DMS153 treated with DMSO at 0.1 percent for 48 hours (cell line): ENCODE results near the gene THBD.
A peak's percentile ranks its signal among the peaks of the same experiment; 100 is the strongest.

Experiments used
- DNase-seq: peaks from one replicate; lab custom pipeline; 2025; ENCODE audit not compliant: unreplicated experiment; lab: John Stamatoyannopoulos, UW

The THBD gene

DNA sequence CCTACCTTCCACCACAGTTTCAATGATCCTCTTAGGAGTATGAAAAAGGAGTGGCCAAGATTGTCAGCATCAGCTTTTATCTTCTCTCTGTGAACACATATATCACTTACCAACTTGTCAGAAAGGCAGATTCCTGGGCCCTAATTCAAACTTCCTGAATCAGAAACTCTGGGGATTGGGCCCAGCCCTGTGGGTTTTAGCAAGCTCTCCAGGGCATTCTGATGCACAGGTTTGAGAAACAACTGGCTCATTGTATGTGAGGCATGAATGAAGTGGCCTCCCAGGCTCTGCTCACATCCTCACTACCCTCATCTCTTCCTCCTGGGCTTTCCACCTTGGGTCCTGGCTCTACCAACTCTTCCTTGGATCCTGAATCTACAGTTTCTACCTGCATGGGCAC lies 13.2 kb upstream of the THBD start:
- no peak for DNase-seq

DNA sequence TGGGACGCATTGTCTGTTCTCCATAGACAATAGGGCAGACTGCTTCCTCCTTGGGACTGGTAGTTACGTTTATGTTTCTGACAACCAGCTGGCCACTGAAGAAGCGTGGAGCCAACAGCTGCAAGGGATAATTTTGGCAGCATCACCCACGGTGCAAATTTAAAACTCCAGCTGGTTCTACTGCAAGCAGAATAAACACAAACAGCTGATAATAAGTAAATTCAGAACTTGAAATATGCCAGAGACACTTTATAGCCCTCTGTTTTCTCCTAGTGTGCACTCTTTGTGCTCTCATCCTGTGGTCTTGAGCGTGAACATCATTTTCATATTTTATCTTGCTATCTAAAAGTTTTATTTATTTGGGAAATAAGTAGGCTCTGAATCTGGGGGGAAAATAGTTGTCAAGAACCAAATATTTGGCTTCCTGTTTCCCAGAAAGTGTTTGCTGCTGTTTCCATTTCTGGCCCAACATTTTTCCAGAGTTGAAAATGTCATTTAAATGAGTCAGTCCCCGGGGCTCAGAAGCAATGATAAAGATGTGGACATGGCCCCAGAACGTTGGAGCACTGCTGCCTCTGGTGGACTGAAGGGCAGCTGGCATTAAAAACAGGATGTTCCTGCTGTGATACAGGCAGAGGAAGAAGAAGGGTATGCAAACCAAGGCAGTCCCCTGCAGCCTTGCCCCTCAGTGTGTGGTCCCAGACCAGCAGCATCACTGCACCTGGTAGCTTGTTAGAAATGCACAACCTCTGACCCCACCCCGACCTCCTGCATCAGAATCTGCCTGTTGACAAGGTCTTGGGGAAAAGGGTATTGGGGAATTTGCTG lies 12.5 kb upstream of the THBD start:
- no peak for DNase-seq

DNA sequence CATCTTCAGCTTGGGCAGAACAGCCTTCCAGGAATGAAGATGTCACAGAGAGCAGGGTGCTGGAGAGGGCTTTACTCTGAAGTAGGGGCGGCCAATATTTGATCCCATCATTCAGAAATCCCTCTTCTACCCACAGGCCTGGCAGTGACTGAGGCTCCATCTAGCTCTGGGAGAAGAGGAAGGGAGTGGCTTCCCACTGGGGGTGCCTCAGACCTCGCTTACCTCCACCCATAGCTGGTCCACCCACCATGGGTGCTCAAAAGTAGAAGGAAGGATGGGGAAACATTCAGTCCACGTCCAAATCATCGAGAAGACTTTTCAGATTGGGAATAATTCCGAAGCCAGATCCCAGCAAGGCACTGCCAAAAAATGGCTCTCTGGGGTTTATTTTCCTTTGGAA lies 11.8 kb upstream of the THBD start:
- no peak for DNase-seq

DNA sequence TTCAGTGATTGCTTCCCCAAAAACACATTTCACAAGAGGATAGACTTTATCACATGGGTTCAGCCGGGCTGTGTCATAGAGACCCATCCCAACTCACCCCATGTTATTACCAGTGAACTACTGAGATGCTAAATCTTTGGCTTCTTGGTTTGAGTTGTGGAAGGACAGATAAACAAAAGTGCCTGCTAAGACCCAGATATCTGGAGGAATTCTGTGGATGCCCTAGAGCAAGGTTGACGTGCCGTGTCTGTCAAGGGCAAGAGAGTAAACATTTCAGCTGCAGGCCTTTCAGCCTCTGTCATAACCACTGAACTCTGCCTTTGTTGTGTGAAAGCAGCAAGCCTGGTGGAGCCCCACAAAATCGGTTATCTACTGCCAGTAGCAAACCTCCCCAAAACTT lies 11.2 kb upstream of the THBD start:
- DNase-seq: no peak

DNA sequence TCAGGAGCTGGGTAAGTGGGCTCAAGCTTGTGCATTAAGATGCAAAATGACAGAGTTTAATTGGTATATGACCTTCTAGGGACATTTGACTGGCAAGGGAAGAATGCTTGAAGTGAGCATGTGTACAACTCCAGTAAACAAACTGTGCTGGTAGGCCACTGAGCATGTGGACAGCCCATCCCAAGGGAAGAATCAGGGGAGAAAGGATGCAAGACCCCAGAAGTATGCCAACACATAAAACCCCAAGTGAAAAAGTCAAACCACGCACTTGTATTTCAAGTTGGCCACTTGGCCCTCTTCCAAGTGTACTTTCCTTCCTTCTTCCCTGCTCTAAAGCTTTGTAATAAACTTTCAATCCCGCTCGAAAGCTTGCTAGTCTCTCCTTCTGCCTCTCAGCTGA lies 10.4 kb upstream of the THBD start:
- DNase-seq: no peak

DNA sequence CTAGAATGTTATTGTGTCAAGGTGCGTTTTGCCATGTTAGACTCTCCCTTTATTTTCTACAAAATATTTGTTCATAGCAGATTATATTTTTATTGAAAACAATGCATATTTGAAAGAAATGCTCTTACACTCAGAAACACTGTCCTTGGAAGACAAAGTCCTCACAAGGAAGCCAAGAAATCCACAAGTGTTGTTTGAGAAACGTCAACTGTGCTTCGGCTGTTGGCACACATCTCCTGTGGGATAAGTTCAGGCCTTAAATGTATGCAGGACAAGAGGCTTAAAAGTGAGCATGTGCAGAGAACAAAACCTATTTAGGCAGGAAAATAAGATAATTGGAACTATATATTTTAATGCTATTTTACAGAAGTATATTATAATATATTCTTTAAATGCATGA lies 9.5 kb upstream of the THBD start:
- no peak for DNase-seq

DNA sequence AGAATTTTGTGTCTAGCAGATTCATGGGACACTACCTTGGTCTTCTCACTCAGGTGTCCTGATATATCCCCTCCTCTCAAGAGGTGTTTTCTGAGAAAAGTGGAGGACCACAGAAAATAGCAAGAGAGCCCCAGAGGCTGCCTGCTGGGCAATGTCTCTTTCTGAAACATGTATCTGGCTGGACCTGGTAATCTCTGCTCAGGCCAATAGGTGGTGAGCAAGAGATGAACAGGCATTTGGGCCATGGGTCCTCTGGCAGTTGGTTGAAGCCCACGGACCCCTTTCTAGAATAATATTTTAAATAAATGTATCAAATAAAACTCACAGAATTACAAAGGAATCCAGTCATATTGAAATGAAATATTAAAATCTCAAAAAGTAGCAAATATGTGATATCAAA lies 8.8 kb upstream of the THBD start:
- DNase-seq: no peak

DNA sequence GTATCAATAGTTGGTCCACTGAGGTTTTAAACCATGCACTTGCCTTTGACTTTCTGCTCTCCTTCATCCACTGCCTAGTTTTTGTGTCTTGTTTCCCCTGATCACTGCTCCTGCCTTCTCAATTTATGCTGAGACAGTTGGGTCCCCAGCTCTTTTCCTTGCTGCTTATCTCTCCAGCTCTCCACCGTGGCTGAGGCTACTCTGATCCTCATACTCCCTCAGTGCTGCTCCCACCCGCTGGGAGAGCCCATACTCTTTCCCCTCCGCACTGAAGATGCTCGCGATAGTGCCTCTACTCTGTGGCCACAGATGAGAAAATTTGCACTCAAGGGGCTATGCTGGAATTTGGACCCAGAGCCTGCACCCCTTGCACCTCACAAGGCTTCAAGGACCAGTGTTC lies 3.4 kb upstream of the THBD start:
- DNase-seq: no peak

DNA sequence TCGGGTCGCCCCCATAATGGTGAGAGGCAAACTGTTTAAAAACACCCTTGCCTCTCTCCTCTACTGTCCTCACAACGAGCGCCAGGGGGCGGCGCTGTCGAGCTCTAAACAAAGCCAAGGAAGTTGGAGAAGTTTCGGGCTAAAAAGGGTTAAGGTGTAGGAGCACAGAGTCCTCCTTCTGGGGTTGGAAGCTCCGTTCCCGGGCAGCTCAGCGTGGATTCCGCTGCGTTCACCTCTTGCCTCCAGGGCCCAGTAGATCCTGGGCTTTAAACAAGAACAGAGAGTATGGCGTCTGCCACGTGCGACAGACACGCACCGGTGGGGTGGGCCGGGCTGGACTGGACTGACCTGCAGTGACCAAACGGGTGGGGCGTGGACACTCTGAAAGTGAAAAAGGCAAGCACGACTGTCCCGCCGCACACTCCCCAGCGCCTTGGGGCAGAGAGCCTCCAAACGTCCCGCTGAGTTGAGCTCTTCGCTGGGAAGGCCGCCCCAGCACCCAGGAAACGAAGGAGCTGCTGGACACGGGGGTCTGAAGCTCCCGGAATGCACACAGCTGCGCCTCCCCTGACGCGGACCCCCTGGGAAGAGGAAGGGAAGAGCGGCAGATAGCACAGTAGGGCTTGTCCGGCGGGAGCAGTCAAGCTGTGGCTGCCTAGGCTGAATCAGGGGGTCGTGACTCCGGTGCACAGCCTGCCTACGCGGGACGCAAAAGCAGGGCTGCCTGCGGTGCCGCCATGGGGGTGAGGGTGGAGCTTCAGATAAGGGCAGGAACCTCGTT lies 1.6 kb upstream of the THBD start:
- no peak for DNase-seq

DNA sequence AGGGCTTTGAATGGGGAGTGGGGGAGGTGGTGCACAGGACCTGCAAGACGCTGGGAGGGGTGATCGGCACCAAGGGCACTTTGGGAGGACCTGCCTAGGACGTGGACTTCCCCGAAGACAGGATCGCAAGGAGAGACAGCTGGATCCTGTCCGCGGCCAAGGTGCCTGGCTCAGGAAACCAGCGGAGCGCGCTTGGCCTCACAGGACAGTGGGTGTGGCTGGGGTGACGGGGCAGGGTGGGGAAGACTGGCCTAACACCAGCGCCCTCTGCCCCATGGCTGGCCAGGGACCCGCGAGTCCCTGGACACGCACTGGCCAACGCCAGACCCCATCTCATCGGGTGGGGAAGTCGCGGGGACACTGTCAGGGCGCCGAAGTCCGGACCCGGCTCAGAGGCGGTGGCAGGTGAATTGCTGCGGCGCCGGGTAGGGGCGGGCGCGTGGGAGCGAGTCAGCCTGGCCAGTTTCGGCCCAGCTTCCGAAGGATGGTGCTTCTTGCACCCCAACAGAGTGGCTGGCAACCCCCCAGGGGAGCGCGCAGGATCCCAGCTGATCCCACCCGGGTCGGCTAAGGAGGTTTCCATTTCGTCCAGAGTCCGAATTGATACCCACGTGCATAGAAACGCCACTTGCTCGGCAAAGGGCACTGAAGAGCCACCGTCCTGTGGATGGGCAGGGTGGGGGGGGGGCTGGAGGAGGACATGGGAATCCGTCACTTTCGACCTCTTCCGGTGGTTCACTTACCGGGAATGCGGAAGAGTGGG lies 785 bp upstream of the THBD start:
- no peak for DNase-seq

DNA sequence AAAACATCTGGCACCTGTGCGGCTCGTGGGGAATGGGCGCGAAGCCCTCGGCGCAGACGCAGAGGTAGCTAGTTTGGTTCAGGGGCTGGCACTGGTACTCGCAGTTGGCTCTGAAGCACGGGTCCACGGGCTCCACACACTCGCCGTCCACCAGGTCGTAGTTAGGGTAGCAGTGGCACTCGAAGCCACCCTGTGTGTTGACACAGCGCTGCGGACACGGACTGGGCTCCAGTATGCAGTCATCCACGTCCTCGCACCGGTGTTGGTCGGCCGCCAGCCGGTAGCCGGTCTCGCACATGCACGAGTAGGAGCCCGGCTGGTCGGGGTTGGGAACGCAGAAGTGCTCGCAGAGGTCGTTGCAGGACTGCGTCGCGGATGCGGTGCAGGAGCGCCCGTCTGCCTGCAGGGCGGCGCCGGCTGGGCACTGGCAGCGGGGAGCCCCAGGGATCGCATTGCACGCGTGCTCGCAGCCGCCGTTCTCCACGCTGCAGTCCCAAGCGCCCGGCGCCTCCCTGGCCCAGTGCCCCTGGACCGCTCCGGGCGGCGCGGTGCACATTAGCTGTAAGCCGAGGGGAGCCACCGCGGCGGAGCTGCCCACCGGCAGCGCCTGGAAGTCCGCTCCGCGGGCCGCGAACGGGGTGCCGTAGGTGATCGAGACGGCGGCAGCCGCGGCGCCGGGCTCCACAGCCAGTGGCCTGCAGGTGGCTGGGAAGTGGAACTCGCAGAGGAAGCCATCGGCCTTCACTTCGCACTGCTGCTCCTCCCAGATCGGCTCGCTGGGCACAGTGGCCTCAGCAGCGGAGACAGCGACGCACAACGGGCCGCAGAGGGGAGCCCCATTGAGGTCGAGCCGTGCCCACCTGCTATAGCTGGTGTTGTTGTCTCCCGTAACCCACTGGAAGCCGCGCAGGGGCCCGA lies 930 bp downstream of the THBD start:
- DNase-seq: peak; percentile 42

DNA sequence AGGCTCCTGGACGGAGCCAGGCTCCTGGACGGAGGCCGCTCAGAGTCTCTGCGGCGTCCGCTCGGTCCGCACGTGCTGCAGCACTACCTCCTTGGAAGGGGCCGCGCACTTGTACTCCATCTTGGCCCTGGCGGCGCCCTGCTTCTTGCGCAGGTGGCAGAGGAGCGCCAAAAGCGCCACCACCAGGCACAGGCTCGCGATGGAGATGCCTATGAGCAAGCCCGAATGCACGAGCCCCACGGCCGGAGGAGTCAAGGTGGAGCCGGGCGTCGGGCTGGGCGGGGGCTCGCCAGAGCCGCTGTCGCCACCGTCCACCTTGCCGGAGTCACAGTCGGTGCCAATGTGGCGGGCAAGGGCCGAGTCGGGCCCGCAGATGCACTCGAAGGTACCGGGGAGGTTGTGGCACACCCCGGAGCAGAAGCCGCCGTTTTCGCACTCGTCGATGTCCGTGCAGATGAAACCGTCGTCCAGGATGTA lies 1.7 kb downstream of the THBD start:
- DNase-seq: no peak

DNA sequence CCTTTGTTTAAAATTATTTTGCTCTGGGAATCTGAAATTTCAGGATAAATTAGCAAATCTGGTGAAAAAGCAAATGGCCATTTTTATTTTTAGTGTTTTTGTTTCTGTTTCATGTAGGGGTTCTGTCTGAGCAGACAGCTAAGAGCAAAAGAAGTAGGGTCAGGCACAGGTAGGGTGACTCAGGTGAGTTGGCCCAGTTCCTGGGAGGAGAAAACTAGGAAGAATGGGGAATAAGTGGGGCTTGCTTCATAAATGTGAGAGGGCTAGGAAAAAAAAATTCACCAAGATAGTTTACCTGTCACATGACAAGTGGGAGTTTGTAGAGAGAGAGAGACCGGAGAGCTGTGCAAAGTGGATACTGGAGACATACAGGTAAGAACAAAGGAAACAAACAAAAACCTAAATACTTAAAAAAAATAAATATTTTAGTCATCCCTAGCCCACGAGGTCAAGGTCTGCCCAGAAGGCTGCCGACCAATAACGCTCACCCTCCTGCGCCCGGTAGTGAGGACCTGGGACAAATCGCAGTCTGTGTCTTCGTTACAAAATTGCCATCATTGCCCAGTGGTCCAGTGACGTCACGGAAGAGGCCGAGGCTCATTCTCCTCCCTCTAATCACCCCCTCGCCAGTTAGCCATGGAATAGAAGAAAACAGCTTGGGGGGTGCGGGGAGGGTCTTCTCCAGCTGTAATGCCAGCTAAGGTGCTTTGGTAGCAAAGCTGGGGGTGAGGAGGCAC lies 2.3 kb downstream of the THBD start:
- DNase-seq: no peak

DNA sequence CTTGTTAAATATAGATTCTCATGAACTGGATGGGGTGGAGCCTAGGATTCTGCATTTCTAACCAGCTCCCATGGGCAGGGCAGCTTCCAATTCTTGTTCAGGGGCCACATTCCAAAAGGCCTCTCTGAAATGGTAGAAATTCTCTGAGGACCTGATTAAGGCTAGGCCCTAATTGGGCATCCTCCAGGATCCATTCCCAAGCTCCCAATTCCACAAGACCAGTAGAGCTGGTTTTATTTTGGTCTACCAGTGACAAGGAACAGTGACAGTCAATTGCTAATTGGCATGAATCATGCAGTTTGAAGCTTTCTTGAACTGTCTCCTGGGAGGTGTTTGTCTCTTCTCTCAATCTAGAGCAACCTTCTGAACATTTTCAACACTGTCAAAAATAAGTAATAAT lies 3.0 kb downstream of the THBD start:
- no peak for DNase-seq

DNA sequence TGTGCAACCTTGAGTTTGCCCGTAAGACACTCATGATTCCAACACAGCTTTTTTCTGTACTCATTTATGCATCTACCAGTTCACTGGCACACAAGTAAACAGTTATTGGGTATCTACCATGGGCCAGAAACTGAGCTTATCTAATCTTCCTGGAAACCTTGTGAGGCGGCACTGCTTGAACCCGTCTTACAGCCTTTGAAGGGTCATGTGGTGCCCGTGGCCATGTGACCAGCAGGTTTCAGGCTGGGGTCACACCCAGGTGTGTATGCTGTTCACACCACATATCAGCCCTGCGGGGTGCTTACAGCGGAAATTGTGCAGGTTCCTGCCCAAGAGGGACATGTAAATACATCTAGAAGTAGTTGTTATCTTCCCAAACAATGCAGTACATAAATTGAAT lies 6.1 kb downstream of the THBD start:
- DNase-seq: no peak

DNA sequence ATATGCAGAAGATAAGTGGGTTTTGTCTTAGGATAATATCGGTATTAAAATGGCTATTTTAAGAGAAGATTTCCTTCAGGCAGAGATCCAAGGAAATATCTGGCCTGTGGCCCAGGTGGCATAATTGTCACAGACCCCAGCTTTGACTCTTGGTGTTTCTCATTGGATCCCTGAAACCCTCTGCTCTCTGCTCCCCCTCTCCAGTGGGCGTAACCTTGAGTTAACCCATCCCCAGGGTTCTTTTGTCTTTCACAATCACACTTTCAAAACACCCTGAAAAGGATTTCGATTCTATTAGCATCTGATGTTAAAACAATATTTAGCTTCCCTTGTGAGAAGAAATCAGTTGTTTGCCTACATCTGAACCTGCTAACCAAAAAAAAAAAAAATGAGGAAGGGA lies 7.2 kb downstream of the THBD start:
- no peak for DNase-seq

DNA sequence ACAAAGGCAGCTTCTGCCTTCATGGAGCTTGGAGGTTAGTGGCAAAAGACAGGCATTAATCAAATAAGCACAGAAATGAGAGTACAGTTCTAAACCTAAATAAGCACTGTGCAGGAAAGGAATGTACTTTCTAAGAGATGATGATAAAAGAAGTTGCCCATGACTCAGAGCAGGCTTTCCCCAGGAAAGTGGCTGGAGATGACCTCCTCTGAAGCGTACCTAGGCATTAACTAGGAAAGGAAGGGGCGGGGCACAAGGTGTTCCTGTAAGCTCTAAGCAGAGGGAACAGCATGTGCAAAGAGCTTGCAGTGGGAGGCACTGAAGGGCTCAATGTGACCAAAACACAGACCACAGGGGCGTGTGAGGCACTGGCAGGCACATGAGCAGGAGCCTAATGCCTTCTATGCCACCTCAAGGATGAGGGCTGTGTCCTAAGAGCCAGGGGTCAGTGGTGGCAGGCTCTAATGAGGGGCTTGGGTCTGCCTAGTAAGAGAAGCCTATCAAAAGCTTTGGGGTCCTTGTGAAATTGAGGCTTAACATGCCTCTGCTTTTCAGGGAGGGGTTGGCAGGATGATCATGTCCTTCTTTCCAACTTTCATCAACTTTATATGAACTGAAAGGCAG lies 9.5 kb downstream of the THBD start:
- no peak for DNase-seq

DNA sequence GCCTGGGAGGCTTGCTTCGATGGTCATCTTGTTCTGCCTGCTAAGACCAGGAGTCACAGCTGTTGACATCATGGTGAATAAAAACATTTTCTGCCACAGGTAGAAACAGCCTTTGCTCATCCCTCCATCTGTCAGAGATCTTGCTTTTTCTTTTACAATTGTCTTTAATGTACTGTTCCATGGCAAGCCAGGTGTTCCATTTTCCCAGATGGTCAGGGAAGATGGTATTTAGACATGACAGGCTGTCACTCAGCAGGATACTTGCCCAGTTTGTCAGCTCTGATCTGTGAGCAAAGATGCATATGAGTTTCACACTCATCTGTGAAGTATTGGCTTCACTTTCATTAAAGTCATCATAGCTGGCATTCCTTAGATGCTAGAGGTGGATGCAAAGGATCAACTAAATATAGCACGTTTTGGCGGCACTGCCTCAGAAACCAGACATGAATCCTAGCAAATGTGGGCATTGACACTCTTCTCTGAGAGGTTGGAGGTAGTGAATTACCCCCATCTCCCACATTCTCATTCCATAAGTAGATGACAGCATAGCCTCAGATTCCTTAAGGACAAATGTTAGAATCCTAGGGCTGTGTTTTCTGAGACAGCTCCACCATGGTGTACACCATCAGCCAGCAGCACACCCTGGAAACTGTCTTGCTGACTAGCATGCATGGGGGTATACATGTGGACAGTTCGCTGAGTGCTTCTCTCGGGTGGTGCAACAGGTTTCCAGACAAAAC lies 10.2 kb downstream of the THBD start:
- DNase-seq: no peak

DNA sequence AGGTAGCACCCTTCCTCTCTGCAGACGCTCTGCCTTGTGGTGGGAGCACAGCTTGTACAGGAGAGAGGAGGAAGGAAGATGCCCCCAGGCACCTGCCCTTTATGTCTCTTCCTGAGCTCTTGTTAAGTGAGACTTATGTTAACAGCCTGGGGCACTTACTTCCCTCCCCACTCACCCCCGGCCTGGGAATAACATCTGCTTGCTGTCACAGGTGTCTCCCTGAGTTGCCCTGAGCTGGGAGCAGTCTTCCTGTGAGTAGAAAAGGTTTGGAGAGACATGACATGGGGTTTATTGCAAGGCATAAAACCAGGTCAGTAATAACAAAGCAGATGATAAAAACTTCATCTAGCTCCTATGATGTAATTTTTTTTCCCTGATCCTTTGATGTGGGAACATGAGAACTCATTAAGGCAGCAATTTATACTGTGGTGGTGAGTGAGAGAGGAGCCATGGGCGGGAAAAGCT lies 12.4 kb downstream of the THBD start:
- no peak for DNase-seq
